DMS114 treated with DMSO at 0.1 percent for 48 hours (cell line): ENCODE results near the gene HCN3.
"Not testable (repeated sequence)": the region's sequence is repeated elsewhere in the genome, so short reads cannot be mapped to it uniquely, and the experiment has no call there.

Source experiments
- DNase-seq: peaks from one replicate; lab custom pipeline; 2025; ENCODE audit not compliant: unreplicated experiment; lab: John Stamatoyannopoulos, UW

HCN3 gene

DNA sequence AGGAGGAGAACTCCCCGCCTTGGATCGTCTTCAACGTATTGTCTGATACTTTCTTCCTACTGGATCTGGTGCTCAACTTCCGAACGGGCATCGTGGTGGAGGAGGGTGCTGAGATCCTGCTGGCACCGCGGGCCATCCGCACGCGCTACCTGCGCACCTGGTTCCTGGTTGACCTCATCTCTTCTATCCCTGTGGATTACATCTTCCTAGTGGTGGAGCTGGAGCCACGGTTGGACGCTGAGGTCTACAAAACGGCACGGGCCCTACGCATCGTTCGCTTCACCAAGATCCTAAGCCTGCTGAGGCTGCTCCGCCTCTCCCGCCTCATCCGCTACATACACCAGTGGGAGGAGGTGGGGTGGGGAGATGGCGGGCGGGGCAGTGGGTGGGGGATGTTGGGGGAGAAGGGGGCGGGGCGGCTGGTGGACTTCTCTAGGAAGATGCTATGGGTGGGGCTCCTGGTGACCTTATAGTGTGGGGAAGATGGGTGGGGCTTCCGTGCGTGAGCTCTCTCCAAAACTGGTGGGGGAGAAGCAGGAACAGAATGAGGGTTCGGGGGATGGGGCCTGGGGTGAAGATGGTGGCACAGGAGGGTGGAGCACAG lies 5.3 kb downstream of the HCN3 start:
- no peak for DNase-seq

DNA sequence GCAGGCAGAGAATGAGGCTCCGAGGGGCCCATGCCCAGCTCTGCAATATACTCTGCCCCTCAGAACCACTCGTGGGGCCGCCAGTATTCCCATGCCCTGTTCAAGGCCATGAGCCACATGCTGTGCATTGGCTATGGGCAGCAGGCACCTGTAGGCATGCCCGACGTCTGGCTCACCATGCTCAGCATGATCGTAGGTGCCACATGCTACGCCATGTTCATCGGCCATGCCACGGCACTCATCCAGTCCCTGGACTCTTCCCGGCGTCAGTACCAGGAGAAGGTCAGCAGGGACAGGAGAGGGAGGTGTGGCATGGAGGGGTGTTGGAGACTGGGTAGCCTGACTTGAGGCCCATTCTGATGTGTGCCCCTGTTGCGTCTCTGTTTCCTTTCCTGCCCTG lies 7.2 kb downstream of the HCN3 start:
- no peak for DNase-seq

GRCh38 chr1:155285063-155285462 lies 7.8 kb downstream of the HCN3 start:
- DNase-seq: no peak

GRCh38 chr1:155285631-155286044 lies 8.4 kb downstream of the HCN3 start:
- DNase-seq: no peak

GRCh38 chr1:155286544-155286943 lies 9.3 kb downstream of the HCN3 start:
- no peak for DNase-seq

- DNase-seq: no peak
Observed at GRCh38 chr1:155287987-155288543, 10.8 kb downstream of the HCN3 start.

- DNase-seq: not testable (repeated sequence)
Observed at GRCh38 chr1:155291006-155291405, 13.7 kb downstream of the HCN3 start.

GRCh38 chr1:155293086-155293749 lies 16.0 kb downstream of the HCN3 start:
- no peak for DNase-seq

DNA sequence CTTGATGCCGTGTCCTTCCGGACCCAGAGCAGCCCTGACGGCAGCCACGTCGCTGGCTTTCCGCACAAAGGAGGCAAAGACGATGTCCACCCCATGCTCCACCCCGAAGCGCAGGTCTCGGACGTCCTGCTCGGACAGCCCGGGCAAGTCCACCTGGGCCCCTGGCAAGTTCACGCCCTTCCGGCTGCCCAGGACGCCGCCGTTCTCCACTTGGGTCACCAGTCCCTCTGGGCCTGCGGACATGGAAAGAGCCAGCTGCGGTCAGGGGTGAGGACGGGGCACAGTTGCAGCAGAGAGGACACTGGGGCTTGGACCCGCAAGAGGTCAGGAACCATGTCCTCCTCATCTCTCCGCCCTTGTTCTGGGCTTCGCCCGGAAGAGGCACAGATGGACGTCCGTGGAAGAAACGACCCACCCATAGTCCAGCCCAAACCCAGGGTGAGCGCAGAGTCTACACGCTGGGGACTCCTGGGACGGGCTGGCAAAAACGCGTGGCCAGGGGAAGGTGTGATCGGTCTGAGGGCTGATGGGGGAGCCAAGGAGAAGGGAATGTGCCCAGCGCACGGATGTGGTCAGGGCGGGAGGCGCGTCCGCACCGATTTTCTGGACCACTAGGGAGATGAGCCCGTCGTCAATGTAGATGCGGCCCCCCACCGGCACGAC lies 17.4 kb downstream of the HCN3 start:
- no peak for DNase-seq

GRCh38 chr1:155295183-155295941 lies 18.1 kb downstream of the HCN3 start:
- no peak for DNase-seq

- DNase-seq: no peak
Observed at GRCh38 chr1:155295942-155296267, 18.6 kb downstream of the HCN3 start.

GRCh38 chr1:155296661-155297060 lies 19.4 kb downstream of the HCN3 start:
- DNase-seq: no peak

- DNase-seq: no peak
Observed at GRCh38 chr1:155297384-155297783, 20.1 kb downstream of the HCN3 start.

DNA sequence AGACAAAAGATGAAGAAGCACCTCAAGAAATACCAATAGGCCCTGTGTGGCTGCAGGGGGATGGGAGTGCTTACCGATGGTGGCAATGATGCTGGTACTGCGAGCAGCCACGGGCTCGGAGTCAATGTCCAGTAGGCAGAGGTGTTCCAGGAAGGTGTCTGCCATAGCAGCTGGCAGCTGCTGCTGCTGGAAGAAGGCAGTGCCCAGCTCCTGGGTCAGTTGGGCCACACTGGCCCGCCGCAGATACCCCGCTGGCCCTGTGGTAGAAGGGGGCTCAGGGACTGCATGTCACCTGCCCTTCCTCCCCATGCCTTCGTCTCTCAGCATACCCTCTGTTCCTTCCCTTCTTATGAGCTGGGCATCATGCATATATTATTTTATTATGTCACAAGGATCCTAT lies 22.8 kb downstream of the HCN3 start:
- DNase-seq: no peak

DNA sequence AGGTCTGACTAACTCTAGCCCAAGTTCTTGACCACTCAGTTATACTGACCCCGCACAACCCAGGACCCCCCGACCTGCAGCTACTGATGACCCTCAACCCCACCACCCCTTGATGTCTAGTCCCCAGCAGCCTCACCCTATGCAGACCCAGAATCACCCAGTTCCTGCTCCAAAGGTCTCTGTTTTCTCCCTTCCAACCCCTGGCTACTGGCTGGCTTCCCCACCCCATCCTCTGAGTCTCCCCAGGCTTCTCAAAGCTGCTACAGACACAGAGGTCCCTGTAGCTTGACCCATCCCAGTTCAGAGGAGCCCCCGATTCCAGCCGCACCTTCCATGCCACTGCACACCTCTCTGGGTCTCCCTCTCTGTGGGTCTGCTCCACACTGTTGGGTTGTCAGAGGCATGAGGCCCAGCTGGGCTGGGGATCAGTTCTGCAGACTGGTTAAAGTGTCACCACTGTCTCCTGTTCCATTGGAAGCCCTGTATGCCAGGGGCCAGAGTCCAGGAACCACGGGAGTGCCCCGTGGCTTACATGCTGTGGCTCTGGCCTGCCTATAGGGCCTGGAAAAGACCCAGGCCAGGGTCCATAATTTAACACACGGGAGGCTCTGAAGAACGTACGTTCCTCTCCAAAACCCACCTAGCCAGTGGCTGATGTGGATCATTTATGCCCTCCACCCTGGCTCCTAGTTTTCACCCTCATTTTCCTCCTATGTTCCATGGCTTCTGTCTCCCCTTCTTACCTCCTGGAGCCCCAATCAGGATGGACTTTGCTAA lies 23.5 kb downstream of the HCN3 start:
- DNase-seq: no peak

DNA sequence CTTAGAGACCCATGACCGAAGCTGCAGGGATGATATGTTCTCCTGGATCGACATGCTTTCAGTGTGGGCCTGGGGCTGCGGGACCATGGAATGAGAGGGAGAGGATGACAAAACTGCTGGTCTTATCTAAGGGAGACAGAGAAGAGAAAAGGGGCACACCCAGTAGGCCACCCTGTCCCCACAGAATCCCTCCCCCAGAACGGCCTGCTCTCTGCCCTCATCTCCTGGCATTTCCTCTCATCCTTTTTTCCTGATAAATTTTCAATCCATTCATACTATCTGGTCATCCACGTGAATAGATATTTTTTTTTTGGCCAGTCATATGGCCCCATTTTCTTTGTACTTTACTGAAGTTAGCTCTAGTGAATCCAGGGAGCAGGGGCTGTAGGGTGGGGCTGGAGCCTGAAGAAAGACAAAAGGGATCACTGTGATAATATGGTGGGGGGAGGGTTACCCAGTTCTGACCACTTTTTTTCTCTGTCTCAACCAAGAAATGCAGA lies 24.1 kb downstream of the HCN3 start, which contains the start of gene PKLR:
Gene PKLR (minus strand): TSS at position 97 of the 500 bp plus-strand sequence. CDS start 43 bp downstream, at position 54.
- no peak for DNase-seq

GRCh38 chr1:155304558-155305063 lies 27.3 kb downstream of the HCN3 start:
- no peak for DNase-seq

DNA sequence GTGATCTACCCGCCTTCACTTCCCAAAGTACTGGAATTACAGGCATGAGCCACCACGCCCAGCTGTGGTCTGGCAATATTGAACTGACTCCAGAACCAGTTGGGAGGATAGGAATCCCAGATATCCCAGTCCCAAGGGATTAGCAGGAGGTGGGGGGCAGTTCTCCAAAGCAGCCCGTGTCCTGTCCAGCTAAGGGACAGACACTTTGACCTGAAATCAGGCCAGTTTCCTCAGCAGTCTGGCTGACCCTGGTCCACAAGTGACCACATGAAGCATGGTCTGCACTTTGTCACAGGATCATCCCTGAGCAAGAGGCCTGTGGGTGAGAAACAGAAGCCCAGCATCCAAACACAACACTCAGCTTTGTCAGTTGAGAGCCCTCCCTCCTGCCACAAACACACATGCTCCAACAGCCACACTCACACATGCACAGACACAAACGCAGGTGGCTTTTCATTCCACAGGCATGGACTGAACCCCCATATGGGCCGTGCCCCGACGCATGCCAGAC lies 28.7 kb downstream of the HCN3 start:
- DNase-seq: no peak

DNA sequence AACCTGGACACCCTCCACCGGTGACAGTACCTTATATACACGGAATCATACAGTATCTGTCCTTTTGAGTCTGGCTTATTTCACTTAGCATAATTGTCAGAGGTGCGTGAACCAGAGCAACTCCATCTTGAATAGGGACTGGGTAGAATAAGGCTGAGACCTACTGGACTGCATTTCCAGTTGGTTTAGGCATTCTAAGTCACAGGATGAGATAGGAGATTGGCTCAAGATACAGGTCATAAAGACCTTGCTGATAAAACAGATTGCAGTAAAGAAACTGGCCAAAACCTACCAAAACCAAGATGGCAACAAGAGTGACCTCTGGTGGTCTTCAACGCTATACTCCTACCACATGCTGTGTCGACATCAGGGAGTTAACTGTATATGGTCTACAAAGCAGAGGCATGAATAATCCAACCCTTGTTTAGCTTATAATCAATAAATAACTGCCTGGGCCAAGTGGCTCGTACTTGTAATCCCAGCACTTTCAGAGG lies 30.0 kb downstream of the HCN3 start:
- peak; percentile 64 for DNase-seq
